PFSK-1 (cell line): ENCODE data around the gene ABHD17A.

Experiments
- FOXP2 ChIP-seq: optimal IDR thresholded peaks from 2 replicates; pipeline ENCODE3; 2011; ENCODE audit warnings: borderline replicate concordance, control low read depth, inconsistent platforms; ENCODE audit not compliant: insufficient read depth; ENCODE audit errors: extremely low read length, extremely low read depth
- POLR2AphosphoS5 ChIP-seq: IDR thresholded peaks from 2 replicates; pipeline ENCODE4 v1.6.1; 2012; ENCODE audit warnings: low read depth, mild to moderate bottlenecking, control low read depth, low read length, moderate library complexity
- REST ChIP-seq, 2 experiments: IDR thresholded peaks; 2 replicates each; pipeline versions ENCODE4 v1.6.1 to v1.8.0; 2011 to 2012; ENCODE audit warnings: low read depth in 2 of 2, low read length in 2 of 2, control low read depth in 1 of 2, inconsistent platforms in 1 of 2, mild to moderate bottlenecking in 1 of 2, moderate library complexity in 1 of 2; ENCODE audit not compliant: insufficient read depth in 1 of 2
- SIN3A ChIP-seq: IDR thresholded peaks from 2 replicates; pipeline ENCODE4 v1.6.1; 2012; ENCODE audit warnings: mild to moderate bottlenecking, low read length, moderate library complexity, borderline replicate concordance; ENCODE audit not compliant: insufficient read depth
- TAF1 ChIP-seq: IDR thresholded peaks from 2 replicates; pipeline ENCODE4 v1.6.1; 2012; ENCODE audit warnings: low read length, control low read depth, borderline replicate concordance; ENCODE audit not compliant: insufficient read depth

Gene ABHD17A

GRCh38 chr19:1864480-1865171, 20.7 kb downstream of the ABHD17A start:
- no peak; the same call in 1 of the 2 replicates for TF ChIP-seq POLR2AphosphoS5
- TF ChIP-seq FOXP2: peak; percentile 94
- no peak for TF ChIP-seq SIN3A
- no peak for TF ChIP-seq REST (IDR thresholded peaks at IDR 0.05; ENCODE audit: insufficient read depth in 1 of 2, low read depth in 2 of 2, low read length in 2 of 2)

- TF ChIP-seq POLR2AphosphoS5 (0 out of 2 replicates have a peak, but pooled peaks have one; percentile 34), REST (IDR thresholded peaks at IDR 0.05; ENCODE audit: insufficient read depth in 1 of 2, low read depth in 2 of 2, low read length in 2 of 2) (no peak), FOXP2 (no peak), SIN3A (peak; percentile 96; the same call in 1 of the 2 replicates)
Observed at GRCh38 chr19:1863638-1864479, 21.4 kb downstream of the ABHD17A start.

- no peak for TF ChIP-seq SIN3A
- TF ChIP-seq REST (IDR thresholded peaks at IDR 0.05; ENCODE audit: insufficient read depth in 1 of 2, low read depth in 2 of 2, low read length in 2 of 2): no peak
- TF ChIP-seq FOXP2: no peak
- TF ChIP-seq POLR2AphosphoS5: no peak
- TF ChIP-seq TAF1: no peak
Observed at GRCh38 chr19:1863328-1863637, 22.0 kb downstream of the ABHD17A start, which contains the start of gene KLF16. TSS of gene KLF16 (minus strand) at chr19:1863579. CDS start at chr19:1863497, 82 bp downstream.

GRCh38 chr19:1862424-1863327, 22.6 kb downstream of the ABHD17A start:
- no peak for TF ChIP-seq POLR2AphosphoS5
- TF ChIP-seq SIN3A: peak; percentile 35; the same call in 1 of the 2 replicates

GRCh38 chr19:1862068-1862423, 23.2 kb downstream of the ABHD17A start:
- TF ChIP-seq POLR2AphosphoS5: no peak
- TF ChIP-seq TAF1: no peak
- TF ChIP-seq FOXP2: no peak
- no peak for TF ChIP-seq REST (IDR thresholded peaks at IDR 0.05; ENCODE audit: insufficient read depth in 1 of 2, low read depth in 2 of 2, low read length in 2 of 2)
- TF ChIP-seq SIN3A: peak; percentile 11; the same call in 1 of the 2 replicates
